Effector CD8-positive, alpha-beta T cell (primary cell): ENCODE measurements around the gene VPS16.

ENCODE experiments used
- DNase-seq: peaks from one replicate; lab custom pipeline; 2025; lab: John Stamatoyannopoulos, UW

VPS16 gene

GRCh38 chr20:2902291-2902690 lies 61.7 kb downstream of the VPS16 start:
- DNase-seq: no peak

- no peak for DNase-seq
Measured at GRCh38 chr20:2902818-2903217, 62.3 kb downstream of the VPS16 start.

- no peak for DNase-seq
Measured at GRCh38 chr20:2903686-2904085, 63.1 kb downstream of the VPS16 start.

- DNase-seq: no peak
Measured at GRCh38 chr20:2907519-2907918, 67.0 kb downstream of the VPS16 start.

- DNase-seq: no peak
Measured at GRCh38 chr20:2909953-2910352, 69.4 kb downstream of the VPS16 start.

- no peak for DNase-seq
Measured at GRCh38 chr20:2911200-2911599, 70.7 kb downstream of the VPS16 start.

GRCh38 chr20:2914160-2914559 lies 73.6 kb downstream of the VPS16 start:
- DNase-seq: no peak
